K562 (cell line): Measurements from ENCODE around the gene ALDH8A1. TPM values are rescaled to one million over a fixed set of nuclear protein-coding genes. Genes with fewer than 3 reads are reported as not detected.

Experiments
- ARHGAP35 ChIP-seq: fragments of 450-650 bp; IDR thresholded peaks from 2 replicates; pipeline ENCODE4 v1.6.1; 2018; ENCODE audit not compliant: partially characterized antibody
- BRD9 ChIP-seq: fragments of 450-650 bp; IDR thresholded peaks from 2 replicates; pipeline ENCODE4 v1.6.1; 2018; ENCODE audit warnings: low read depth; ENCODE audit not compliant: partially characterized antibody
- CHD4 ChIP-seq: fragments of 200-600 bp; sonication (generic); IDR thresholded peaks from 3 replicates; pipeline ENCODE4 v1.6.1; 2012; ENCODE audit warnings: low read depth, mild to moderate bottlenecking, mixed read lengths, low read length, inconsistent platforms; ENCODE audit not compliant: insufficient read depth, insufficient replicate concordance, poor library complexity, severe bottlenecking
- GTF2F1 ChIP-seq: IDR thresholded peaks from 2 replicates; pipeline ENCODE4 v1.6.1; 2011; ENCODE audit warnings: low read depth, low read length, improper control_type of control experiment
- JUN ChIP-seq, 2 experiments: sonication (generic) in 1 of 2; formaldehyde crosslinking in 1 of 2; IDR thresholded peaks; 2 replicates each; pipeline versions ENCODE4 v1.6.1 to v1.8.0; 2012 to 2022; ENCODE audit warnings: borderline replicate concordance in 2 of 2, mild to moderate bottlenecking in 2 of 2, improper control_type of control experiment in 1 of 2, low read depth in 1 of 2, low read length in 1 of 2, missing genetic modification reagents in 1 of 2
- JUNB ChIP-seq: fragments of 450-650 bp; formaldehyde crosslinking; conservative IDR thresholded peaks from 2 replicates; pipeline ENCODE4 v1.4.0; 2020; ENCODE audit warnings: mild to moderate bottlenecking
- MAFF ChIP-seq: IDR thresholded peaks from 2 replicates; pipeline ENCODE4 v1.6.1; 2012; ENCODE audit warnings: low read length, improper control_type of control experiment
- NR2F6 ChIP-seq: fragments of 450-650 bp; formaldehyde crosslinking; IDR thresholded peaks from 2 replicates; pipeline ENCODE4 v1.4.0; 2020; ENCODE audit warnings: mild to moderate bottlenecking
- PBX2 ChIP-seq, 2 experiments: IDR thresholded peaks in 1 of 2; conservative IDR thresholded peaks in 1 of 2; 2 replicates each; pipeline ENCODE4 v1.6.1; 2016; ENCODE audit warnings: low read depth in 2 of 2, mild to moderate bottlenecking in 1 of 2, missing compliant biosample characterization in 1 of 2, missing genetic modification characterization in 1 of 2, moderate library complexity in 1 of 2
- RAD51 ChIP-seq: fragments of 450-650 bp; IDR thresholded peaks from 2 replicates; pipeline ENCODE4 v1.7.1; 2016; ENCODE audit warnings: low read depth, mild to moderate bottlenecking, borderline replicate concordance
- TBL1XR1 ChIP-seq, 2 experiments: IDR thresholded peaks; 2 replicates each; pipeline ENCODE4 v1.6.1; 2012; ENCODE audit warnings: improper control_type of control experiment in 2 of 2, low read length in 2 of 2, mild to moderate bottlenecking in 1 of 2
- TRIM28 ChIP-seq: fragments of 450-650 bp; IDR thresholded peaks from 2 replicates; pipeline ENCODE4 v1.6.1; 2017
- USF1 ChIP-seq: sonication (generic); formaldehyde crosslinking; IDR thresholded peaks from 2 replicates; pipeline ENCODE4 v1.9.0; 2022; ENCODE audit warnings: mild to moderate bottlenecking, missing genetic modification reagents
- ZBTB34 ChIP-seq: fragments of 250-450 bp; sonication (Bioruptor Pico); IDR thresholded peaks from 2 replicates; pipeline ENCODE4 v1.8.0; 2021; ENCODE audit warnings: mild to moderate bottlenecking, moderate library complexity
- ZNF12 ChIP-seq: sonication (generic); formaldehyde crosslinking; IDR thresholded peaks from 2 replicates; pipeline ENCODE4 v1.4.0; 2020; ENCODE audit warnings: mild to moderate bottlenecking, missing genetic modification reagents
- ZNF561 ChIP-seq: fragments of 450-650 bp; formaldehyde crosslinking; conservative IDR thresholded peaks from 2 replicates; pipeline ENCODE4 v1.4.0; 2020; ENCODE audit warnings: mild to moderate bottlenecking, moderate library complexity
- polyA plus RNA-seq, 8 experiments: library from polyadenylated mRNA; depleted of rRNA in 4 of 8; stranded (reverse) in 5 of 8; unstranded in 3 of 8; fragments of >200 nt; fragmentation: Nextera tagmentation in 2 of 8; fragmentation: Illumina TruSeq in 1 of 8; extraction: Ambion mirVana in 2 of 8; extraction: Trizol in 1 of 8; gene quantifications; 2 replicates each; pipeline versions ENCODE4 v1.2.1 to v1.2.3, GENCODE V29; 2011 to 2014; ENCODE audit warnings: inconsistent platforms in 1 of 8, missing spikeins in 1 of 8
- total RNA-seq, 7 experiments: library from RNA; depleted of rRNA in 6 of 7; stranded (reverse); fragments of >200 nt in 6 of 7; fragmentation: Illumina TruSeq in 2 of 7; extraction: Trizol in 2 of 7; gene quantifications; 2 replicates each; pipeline versions ENCODE4 v1.2.1 to v1.2.3, GENCODE V29; 2011 to 2021; ENCODE audit warnings: low replicate concordance in 1 of 7
- TF ChIP-seq, protein P1 (sequence below): sonication (generic); formaldehyde crosslinking; IDR thresholded peaks from 2 replicates; pipeline ENCODE4 v1.8.0; 2022; ENCODE audit warnings: mild to moderate bottlenecking, missing genetic modification reagents

The ALDH8A1 gene
- total and polyA plus RNA-seq, 9 of the 15 experiments (the other 6 are each of a cell fraction or from before 2014, with no cell fraction given): 0.03 to 0.18 (median 0.04) TPM; not detected in 2

GRCh38 chr6:134980846-134981245 lies 30.9 kb upstream of the ALDH8A1 start (continued):
- TF ChIP-seq USF1 (CRISPR knock-in tag): no peak
- TF ChIP-seq BRD9: peak; percentile 24
- no peak for TF ChIP-seq RAD51
- no peak for TF ChIP-seq ARHGAP35
- TF ChIP-seq JUNB: no peak
- no peak for TF ChIP-seq JUN (IDR thresholded peaks at IDR 0.05; ENCODE audit: borderline replicate concordance, low read depth, low read length)
- TF ChIP-seq JUN (CRISPR knock-in tag; IDR thresholded peaks at IDR 0.05; ENCODE audit: borderline replicate concordance): no peak
- 0 out of 4 replicates have a peak, but pooled peaks of 1 of the 2 experiments have one; percentile 21 for TF ChIP-seq TBL1XR1 (IDR thresholded peaks at IDR 0.05; ENCODE audit: low read length in 2 of 2)
- TF ChIP-seq PBX2 (CRISPR knock-in tag; IDR thresholded peaks at IDR 0.05; ENCODE audit: low read depth): no peak
- peak; percentile 56; the same call in 1 of the 2 replicates for TF ChIP-seq PBX2 (tag; conservative IDR thresholded peaks at IDR 0.05; ENCODE audit: low read depth)
- TF ChIP-seq ZBTB34 (CRISPR knock-in tag): no peak
- peak; percentile 77 for TF ChIP-seq MAFF
- no peak for TF ChIP-seq CHD4
- no peak for TF ChIP-seq ZNF12 (CRISPR knock-in tag)
- no peak for TF ChIP-seq ZNF561
- no peak for TF ChIP-seq GTF2F1
- no peak for TF ChIP-seq NR2F6 (CRISPR knock-in tag)
- TF ChIP-seq TRIM28: 0 out of 2 replicates have a peak, but pooled peaks have one; percentile 18
- TF ChIP-seq, protein P1, sequence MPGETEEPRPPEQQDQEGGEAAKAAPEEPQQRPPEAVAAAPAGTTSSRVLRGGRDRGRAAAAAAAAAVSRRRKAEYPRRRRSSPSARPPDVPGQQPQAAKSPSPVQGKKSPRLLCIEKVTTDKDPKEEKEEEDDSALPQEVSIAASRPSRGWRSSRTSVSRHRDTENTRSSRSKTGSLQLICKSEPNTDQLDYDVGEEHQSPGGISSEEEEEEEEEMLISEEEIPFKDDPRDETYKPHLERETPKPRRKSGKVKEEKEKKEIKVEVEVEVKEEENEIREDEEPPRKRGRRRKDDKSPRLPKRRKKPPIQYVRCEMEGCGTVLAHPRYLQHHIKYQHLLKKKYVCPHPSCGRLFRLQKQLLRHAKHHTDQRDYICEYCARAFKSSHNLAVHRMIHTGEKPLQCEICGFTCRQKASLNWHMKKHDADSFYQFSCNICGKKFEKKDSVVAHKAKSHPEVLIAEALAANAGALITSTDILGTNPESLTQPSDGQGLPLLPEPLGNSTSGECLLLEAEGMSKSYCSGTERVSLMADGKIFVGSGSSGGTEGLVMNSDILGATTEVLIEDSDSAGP: no peak
